Gastrocnemius medialis (tissue), 4 donors: ENCODE results near the gene CSGALNACT2. TPM values are rescaled to one million over a fixed set of nuclear protein-coding genes. Genes with fewer than 3 reads are reported as not detected.
"Not testable (repeated sequence)": the region's sequence is repeated elsewhere in the genome, so short reads cannot be mapped to it uniquely, and the experiment has no call there.

Source experiments
- ATAC-seq, 2 donors: fragments of 150-250 bp; one replicate each; pipeline ENCODE4 v1.9.1; 2016
- DNase-seq, 2 donors: peaks; one replicate each; pipeline ENCODE4 v3.0.0-alpha.2; 2019
- H3K27ac ChIP-seq, 4 donors: fragments of 200-600 bp; sonication (generic); 1 replicate in 1 of 4; 2 replicates in 3 of 4; pipeline ENCODE4 v1.5.1; 2016 to 2018; ENCODE audit warnings: mild to moderate bottlenecking in 2 of 4, moderate library complexity in 1 of 4
- H3K27me3 ChIP-seq, 3 donors: fragments of 200-600 bp; sonication (generic) in 2 of 3; 1 replicate in 1 of 3; 2 replicates in 2 of 3; pipeline versions ENCODE4 v1.5.1 to v1.6.0; 2016 to 2019; ENCODE audit warnings: mild to moderate bottlenecking in 1 of 3, moderate library complexity in 1 of 3
- H3K36me3 ChIP-seq, 2 donors: fragments of 200-600 bp; sonication (generic) in 1 of 2; one replicate each; pipeline ENCODE4 v1.5.1; 2017 to 2018
- H3K4me1 ChIP-seq, 2 donors: fragments of 200-600 bp; sonication (generic) in 1 of 2; one replicate each; pipeline ENCODE4 v1.5.1; 2016 to 2017; ENCODE audit warnings: mild to moderate bottlenecking in 2 of 2
- H3K4me3 ChIP-seq, 4 donors: fragments of 200-600 bp; sonication (generic) in 3 of 4; 1 replicate in 1 of 4; 2 replicates in 3 of 4; pipeline ENCODE4 v1.5.1; 2016 to 2019; ENCODE audit warnings: mild to moderate bottlenecking in 2 of 4
- H3K9me3 ChIP-seq, 3 donors: fragments of 200-600 bp; sonication (generic) in 2 of 3; 1 replicate in 1 of 3; 2 replicates in 2 of 3; pipeline ENCODE4 v1.5.1; 2016 to 2019
- POLR2A ChIP-seq, 2 donors: fragments of 450-650 bp; IDR thresholded peaks; one replicate each; pipeline ENCODE4 v1.6.1; 2017; ENCODE audit warnings: antibody characterized with exemption in 2 of 2, mild to moderate bottlenecking in 2 of 2, moderate library complexity in 2 of 2
- in situ Hi-C, 4 donors: fragments of 200-750 bp; cut with MboI; loops; one replicate each; pipeline versions ENCODE4 v1.15.0 to v1.8.0; 2017; ENCODE audit warnings: low sequenced_read_pairs in 4 of 4
- intact Hi-C: fragments of 100-400 bp; cut with DNase I; formaldehyde crosslinking; loops from one replicate; pipeline ENCODE4 v1.15.1; 2023; ENCODE audit warnings: low total_unique reads
- total RNA-seq, 4 donors: library from RNA; depleted of rRNA; stranded (reverse); fragments of >200 nt; gene quantifications; one replicate each; pipeline versions ENCODE4 v1.1.0 to v1.2.3, GENCODE V29; 2016
- TF ChIP-seq, protein P1 (sequence below), 5 experiments: fragments of 450-650 bp in 3 of 5; fragments of 200-600 bp in 2 of 5; sonication (generic) in 2 of 5; IDR thresholded peaks in 4 of 5; conservative IDR thresholded peaks in 1 of 5; 1 replicate in 4 of 5; 2 replicates in 1 of 5; pipeline ENCODE4 v1.5.1; 2016 to 2019; ENCODE audit warnings: antibody characterized with exemption in 5 of 5, mild to moderate bottlenecking in 3 of 5, moderate library complexity in 3 of 5

Gene CSGALNACT2
- total RNA-seq, 4 donors from 2014 or later = 12.3 to 17.3 (median 14.1) TPM

DNA sequence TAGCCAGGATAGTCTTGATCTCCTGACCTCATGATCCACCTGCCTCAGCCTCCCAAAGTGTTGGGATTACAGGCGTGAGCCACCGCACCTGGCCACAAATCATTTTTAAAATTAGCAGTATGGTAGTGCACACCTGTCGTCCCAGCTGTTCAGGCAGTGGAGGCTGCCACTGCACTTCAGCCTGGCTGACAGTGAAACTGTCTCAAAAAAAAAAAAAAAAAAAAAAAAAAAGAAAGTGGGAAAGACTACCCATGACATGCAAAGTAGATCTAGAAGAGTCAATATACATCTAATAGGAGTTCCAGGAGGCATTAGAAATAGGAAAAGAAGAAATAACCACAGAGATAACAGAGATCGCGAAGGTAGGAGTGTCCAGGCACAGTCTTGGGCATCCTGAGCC is 3.2 kb downstream of the CSGALNACT2 start:
- no peak for ATAC-seq
- Histone ChIP-seq H3K27ac (no peak overlapping the region), H3K4me3 (no peak overlapping the region), H3K36me3 (no peaks in the 10 kb centered on the region), H3K4me1 (peaks cover 11 to 21% of the 10 kb centered on the region in 2 donors), H3K27me3 (no peaks in the 10 kb centered on the region), H3K9me3 (no peaks in the 10 kb centered on the region)
- in situ Hi-C loops (no loop called here), intact Hi-C loops (no loop called here)
- no peak for TF ChIP-seq POLR2A (IDR thresholded peaks at IDR 0.05)
- TF ChIP-seq, protein P1, sequence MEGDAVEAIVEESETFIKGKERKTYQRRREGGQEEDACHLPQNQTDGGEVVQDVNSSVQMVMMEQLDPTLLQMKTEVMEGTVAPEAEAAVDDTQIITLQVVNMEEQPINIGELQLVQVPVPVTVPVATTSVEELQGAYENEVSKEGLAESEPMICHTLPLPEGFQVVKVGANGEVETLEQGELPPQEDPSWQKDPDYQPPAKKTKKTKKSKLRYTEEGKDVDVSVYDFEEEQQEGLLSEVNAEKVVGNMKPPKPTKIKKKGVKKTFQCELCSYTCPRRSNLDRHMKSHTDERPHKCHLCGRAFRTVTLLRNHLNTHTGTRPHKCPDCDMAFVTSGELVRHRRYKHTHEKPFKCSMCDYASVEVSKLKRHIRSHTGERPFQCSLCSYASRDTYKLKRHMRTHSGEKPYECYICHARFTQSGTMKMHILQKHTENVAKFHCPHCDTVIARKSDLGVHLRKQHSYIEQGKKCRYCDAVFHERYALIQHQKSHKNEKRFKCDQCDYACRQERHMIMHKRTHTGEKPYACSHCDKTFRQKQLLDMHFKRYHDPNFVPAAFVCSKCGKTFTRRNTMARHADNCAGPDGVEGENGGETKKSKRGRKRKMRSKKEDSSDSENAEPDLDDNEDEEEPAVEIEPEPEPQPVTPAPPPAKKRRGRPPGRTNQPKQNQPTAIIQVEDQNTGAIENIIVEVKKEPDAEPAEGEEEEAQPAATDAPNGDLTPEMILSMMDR (IDR thresholded peaks at IDR 0.05 in 4 of 5, conservative IDR thresholded peaks at IDR 0.05 in 1 of 5) = no peak
- DNase-seq = no peak

DNA sequence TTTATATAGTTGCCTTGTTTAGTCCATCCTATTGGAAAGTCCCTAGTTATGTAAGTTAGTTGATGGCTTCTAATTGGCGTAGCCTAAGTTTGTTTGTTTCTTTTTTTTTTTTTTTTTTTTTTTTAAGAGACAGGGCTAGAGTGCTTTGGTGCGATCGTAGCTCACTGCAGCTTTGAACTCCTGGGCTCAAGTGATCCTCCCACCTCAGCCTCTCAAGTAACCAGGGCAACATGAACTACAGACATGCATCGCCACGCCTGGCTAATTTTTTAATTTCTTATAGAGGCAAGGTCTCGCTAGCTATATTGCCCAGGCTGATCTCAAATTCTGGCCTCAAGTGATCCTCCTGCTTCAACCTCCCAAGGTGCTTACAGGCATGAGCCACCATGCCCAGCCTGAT is 7.1 kb downstream of the CSGALNACT2 start:
- DNase-seq = no peak
- intact Hi-C loops (no loop called here), in situ Hi-C loops (no loop called here)
- Histone ChIP-seq H3K9me3 (no peaks in the 10 kb centered on the region), H3K4me1 (peaks cover 0 to 4% of the 10 kb centered on the region in 2 donors), H3K27me3 (no peaks in the 10 kb centered on the region), H3K36me3 (no peaks in the 10 kb centered on the region), H3K4me3 (no peak overlapping the region), H3K27ac (no peak overlapping the region)
- ATAC-seq = no peak
- TF ChIP-seq, protein P1 (IDR thresholded peaks at IDR 0.05 in 4 of 5, conservative IDR thresholded peaks at IDR 0.05 in 1 of 5) = no peak
- no peak for TF ChIP-seq POLR2A (IDR thresholded peaks at IDR 0.05)

DNA sequence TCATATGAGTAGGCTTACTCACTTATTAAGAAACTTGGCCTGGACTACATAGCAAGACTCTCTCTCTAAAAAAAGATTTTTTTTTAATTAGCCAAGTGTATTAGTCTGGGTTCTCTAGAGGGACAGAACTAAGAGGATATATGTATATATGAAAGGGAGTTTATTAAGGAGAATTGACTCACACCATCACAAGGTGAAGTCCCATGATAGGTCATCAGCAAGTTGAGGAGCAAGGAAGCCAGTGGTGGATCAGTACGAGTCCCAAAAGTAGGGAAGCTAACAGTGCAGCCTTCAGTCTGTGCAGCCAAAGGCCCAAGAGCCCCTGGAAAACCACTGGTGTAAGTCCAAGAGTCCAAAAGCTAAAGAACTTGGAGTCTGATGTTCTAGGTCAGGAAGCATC is 7.7 kb downstream of the CSGALNACT2 start:
- not testable (repeated sequence) for H3K4me1 ChIP-seq

DNA sequence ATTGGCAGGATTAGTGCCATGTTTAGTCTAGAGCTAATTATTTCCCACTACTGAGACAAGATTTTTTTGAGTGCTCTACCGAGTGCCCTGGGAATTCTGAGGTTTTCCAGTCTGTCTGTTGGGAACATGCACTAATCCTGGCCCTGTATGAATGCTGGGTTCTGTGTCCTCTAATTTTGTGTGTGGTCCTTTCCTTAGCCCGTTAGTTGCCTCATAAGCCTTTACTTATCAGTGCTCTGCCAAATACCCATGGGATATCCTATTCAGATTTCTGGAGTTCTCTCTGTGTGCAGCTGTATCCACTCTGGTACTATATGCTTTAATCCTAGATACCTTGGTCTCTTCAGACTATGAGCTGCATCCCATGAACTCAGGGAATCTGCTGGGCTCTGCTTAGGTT is 13.1 kb downstream of the CSGALNACT2 start:
- Histone ChIP-seq H3K4me1 (peaks cover 17 to 18% of the 10 kb centered on the region in 2 donors), H3K36me3 (no peaks in the 10 kb centered on the region), H3K4me3 (no peak overlapping the region), H3K27me3 (no peaks in the 10 kb centered on the region), H3K27ac (no peak overlapping the region), H3K9me3 (no peaks in the 10 kb centered on the region)
- DNase-seq (no peak), ATAC-seq (no peak)
- TF ChIP-seq, protein P1 (IDR thresholded peaks at IDR 0.05 in 4 of 5, conservative IDR thresholded peaks at IDR 0.05 in 1 of 5) = no peak
- no peak for TF ChIP-seq POLR2A (IDR thresholded peaks at IDR 0.05)
- in situ Hi-C loops (no loop called here), intact Hi-C loops (no loop called here)

More for the DNA sequence above, 7.7 kb downstream of the CSGALNACT2 start:
- H3K27me3 ChIP-seq, H3K9me3 ChIP-seq, H3K27ac ChIP-seq, DNase-seq, intact Hi-C loops, H3K4me3 ChIP-seq, H3K36me3 ChIP-seq, in situ Hi-C loops, ATAC-seq: not testable (repeated sequence)

DNA sequence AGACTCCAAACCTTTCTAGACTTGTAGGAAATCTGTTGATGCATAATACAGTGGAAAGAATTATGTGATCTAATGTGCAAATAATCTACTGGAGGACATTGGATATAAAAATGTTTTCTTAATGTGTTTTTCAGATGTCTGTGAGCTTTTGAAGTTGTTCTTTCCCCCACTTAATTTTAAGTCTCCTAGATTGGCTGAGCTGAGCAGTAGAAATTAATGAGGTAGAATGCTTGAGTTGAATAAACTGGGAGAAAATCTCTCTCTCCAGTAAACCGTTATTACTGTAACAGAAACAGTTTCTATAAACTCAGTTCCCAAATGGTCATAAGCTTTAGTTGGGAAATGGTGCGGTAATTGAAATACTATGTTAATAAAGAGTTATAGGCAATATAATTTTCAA is 15.7 kb downstream of the CSGALNACT2 start:
- DNase-seq (no peak), ATAC-seq (no peak)
- H3K36me3 ChIP-seq = no peaks in the 10 kb centered on the region
- TF ChIP-seq POLR2A (IDR thresholded peaks at IDR 0.05) = no peak
- TF ChIP-seq, protein P1 (IDR thresholded peaks at IDR 0.05 in 4 of 5, conservative IDR thresholded peaks at IDR 0.05 in 1 of 5) = no peak
- intact Hi-C loops (no loop called here), in situ Hi-C loops (no loop called here)
- no peak overlapping the region for H3K27ac ChIP-seq
- no peak overlapping the region for H3K4me3 ChIP-seq
- peaks cover 17 to 18% of the 10 kb centered on the region in 2 donors for H3K4me1 ChIP-seq
- H3K9me3 ChIP-seq = no peaks in the 10 kb centered on the region
- no peaks in the 10 kb centered on the region for H3K27me3 ChIP-seq
